ENCODE data around the gene TMCC1.
A peak's percentile ranks its signal among the peaks of the same experiment; 100 is the strongest.

The TMCC1 gene

DNA sequence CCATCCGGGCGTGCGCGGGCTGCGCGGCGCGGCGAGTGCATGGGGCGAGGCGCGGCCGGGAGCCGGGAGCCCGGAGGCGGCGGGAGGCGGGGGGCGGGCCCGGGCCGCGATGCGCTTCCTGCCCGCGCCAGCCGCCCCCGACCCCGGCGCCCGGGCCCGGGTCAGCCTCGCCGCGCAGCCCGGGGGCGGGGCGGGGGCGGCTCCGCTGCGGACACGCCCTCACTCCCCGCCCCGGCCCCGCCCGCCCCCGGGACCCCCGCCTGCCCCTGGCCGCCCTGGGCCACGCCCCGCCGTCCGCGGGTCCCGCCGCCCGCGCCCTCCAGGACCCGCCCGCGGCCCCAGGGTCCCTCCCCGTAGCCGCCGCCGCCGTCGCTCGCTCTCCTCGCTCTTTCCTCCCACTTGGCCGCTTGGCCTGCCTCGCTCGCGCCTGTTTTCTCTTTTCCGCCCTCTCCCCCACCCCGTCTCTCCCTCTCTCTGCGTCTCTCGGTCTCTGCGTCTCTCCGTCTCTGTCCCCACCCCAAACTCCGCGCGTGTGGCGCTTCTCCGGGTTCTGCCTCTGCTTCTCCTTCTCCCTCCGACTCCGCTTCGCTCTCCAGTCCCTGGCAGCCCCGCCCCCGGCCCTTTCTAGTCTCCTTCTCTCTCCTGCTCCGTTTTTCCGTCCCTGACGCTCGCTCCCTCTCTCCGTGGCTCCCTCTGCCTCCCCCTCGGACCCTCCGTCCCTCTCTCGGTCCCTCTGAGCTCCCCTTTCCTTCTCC, 286.7 kb downstream of the TMCC1 start, which contains the start of gene PLXND1 (continued):
- TF ChIP-seq, protein P1, sequence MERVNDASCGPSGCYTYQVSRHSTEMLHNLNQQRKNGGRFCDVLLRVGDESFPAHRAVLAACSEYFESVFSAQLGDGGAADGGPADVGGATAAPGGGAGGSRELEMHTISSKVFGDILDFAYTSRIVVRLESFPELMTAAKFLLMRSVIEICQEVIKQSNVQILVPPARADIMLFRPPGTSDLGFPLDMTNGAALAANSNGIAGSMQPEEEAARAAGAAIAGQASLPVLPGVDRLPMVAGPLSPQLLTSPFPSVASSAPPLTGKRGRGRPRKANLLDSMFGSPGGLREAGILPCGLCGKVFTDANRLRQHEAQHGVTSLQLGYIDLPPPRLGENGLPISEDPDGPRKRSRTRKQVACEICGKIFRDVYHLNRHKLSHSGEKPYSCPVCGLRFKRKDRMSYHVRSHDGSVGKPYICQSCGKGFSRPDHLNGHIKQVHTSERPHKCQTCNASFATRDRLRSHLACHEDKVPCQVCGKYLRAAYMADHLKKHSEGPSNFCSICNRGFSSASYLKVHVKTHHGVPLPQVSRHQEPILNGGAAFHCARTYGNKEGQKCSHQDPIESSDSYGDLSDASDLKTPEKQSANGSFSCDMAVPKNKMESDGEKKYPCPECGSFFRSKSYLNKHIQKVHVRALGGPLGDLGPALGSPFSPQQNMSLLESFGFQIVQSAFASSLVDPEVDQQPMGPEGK (CRISPR knock-in tag; IDR thresholded peaks at IDR 0.05; ENCODE audit: borderline replicate concordance): no peak
- TF ChIP-seq ISL1 (CRISPR knock-in tag; IDR thresholded peaks at IDR 0.05) (no peak), PPARA (CRISPR knock-in tag; IDR thresholded peaks at IDR 0.05; ENCODE audit: borderline replicate concordance) (no peak), ZFP30 (CRISPR knock-in tag; IDR thresholded peaks at IDR 0.05) (no peak)

DNA sequence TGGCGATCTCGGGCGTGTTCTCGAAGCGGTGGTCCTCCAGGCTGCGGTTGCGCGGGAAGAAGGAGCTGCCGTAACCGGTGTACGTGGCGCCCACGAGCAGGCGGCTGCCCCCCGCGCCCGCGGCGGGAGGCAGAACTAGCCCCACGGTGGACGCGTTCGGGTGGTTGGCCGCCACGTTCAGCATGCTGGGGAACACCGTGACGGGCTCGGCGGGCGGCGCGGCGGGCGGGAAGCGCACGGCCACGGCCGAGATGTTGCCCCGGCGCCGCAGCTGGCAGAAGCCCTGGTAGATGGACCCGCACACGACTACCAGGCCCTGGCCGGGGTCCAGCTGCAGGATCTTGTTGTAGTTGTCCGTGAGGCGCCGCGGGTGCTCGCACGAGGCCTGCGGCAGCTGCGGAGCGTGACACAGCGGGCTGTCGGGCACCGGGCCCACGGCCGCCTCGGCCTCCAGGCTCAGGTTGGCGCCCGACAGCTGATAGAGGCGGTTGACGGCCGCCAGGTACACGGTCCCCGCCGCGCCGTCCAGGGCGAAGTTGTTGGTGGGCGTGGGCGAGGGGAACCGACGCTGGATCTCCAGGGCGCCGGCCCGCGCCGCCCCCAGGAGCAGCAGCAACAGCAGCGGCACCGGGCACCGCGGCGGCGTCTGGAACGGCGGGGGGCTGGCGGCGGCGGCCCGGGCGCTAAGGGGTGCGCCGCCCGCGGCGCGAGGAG, 287.4 kb downstream of the TMCC1 start:
- no peak for TF ChIP-seq SNAI2 (CRISPR knock-in tag; IDR thresholded peaks at IDR 0.05)
- TF ChIP-seq ZFP3 (CRISPR knock-in tag; IDR thresholded peaks at IDR 0.05): no peak
- TF ChIP-seq OSR1 (CRISPR knock-in tag; IDR thresholded peaks at IDR 0.05): no peak
- TF ChIP-seq BACH2 (CRISPR knock-in tag; IDR thresholded peaks at IDR 0.05; ENCODE audit: borderline replicate concordance): no peak

DNA sequence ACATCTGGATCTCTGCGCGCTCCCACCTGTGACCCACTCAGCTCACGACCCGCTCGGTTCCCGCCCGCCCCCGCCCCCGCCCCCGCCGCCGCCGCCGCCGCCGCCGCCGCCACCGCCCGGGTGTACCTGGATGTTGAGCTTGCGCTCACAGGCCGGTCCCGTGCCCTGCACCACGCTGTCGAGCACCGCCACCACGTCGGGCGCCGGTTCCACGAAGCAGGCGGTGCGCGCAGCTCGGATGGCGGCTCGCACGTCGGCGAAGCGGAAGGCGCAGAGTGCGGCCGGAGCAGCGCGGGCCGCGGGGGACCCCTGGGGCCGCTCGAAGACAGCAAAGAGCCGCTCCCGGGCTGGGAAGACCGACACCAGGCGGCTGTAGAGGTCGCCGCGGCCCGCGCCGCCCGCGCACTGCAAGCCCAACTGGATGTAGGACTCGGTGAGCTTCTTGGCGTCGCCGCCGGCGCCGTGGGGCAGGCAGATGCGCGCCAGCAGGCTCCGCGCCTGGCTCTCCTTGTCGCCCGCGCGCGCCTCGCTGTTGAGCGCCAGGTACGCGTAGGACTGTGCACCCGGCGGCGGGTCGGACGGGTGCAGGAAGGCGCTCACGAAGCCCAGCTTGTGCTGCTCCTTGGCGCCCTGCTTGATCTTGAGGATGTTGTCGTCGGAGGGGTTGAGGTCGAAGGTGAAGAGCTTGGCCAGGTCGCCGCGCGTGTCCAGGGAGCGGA, 288.1 kb downstream of the TMCC1 start:
- ATAC-seq: peak; percentile 27
- TF ChIP-seq ESRRG (CRISPR knock-in tag; IDR thresholded peaks at IDR 0.05): no peak
- TF ChIP-seq CSDC2 (CRISPR knock-in tag; IDR thresholded peaks at IDR 0.05): no peak
- TF ChIP-seq ARNTL (CRISPR knock-in tag; IDR thresholded peaks at IDR 0.05; ENCODE audit: borderline replicate concordance, low read depth): no peak
- TF ChIP-seq TOX (CRISPR knock-in tag; IDR thresholded peaks at IDR 0.05; ENCODE audit: borderline replicate concordance): no peak
- TF ChIP-seq GLIS3 (CRISPR knock-in tag; IDR thresholded peaks at IDR 0.05): no peak
- TF ChIP-seq, protein P2, sequence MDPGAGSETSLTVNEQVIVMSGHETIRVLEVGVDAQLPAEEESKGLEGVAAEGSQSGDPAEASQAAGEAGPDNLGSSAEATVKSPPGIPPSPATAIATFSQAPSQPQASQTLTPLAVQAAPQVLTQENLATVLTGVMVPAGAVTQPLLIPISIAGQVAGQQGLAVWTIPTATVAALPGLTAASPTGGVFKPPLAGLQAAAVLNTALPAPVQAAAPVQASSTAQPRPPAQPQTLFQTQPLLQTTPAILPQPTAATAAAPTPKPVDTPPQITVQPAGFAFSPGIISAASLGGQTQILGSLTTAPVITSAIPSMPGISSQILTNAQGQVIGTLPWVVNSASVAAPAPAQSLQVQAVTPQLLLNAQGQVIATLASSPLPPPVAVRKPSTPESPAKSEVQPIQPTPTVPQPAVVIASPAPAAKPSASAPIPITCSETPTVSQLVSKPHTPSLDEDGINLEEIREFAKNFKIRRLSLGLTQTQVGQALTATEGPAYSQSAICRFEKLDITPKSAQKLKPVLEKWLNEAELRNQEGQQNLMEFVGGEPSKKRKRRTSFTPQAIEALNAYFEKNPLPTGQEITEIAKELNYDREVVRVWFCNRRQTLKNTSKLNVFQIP (CRISPR knock-in tag; IDR thresholded peaks at IDR 0.05; ENCODE audit: borderline replicate concordance, low read depth): no peak
- TF ChIP-seq RARB (CRISPR knock-in tag; IDR thresholded peaks at IDR 0.05): no peak
- TF ChIP-seq ZC3H10 (CRISPR knock-in tag; IDR thresholded peaks at IDR 0.05): no peak
- no peak for TF ChIP-seq SNAI2 (CRISPR knock-in tag; IDR thresholded peaks at IDR 0.05)
- TF ChIP-seq, protein P3, sequence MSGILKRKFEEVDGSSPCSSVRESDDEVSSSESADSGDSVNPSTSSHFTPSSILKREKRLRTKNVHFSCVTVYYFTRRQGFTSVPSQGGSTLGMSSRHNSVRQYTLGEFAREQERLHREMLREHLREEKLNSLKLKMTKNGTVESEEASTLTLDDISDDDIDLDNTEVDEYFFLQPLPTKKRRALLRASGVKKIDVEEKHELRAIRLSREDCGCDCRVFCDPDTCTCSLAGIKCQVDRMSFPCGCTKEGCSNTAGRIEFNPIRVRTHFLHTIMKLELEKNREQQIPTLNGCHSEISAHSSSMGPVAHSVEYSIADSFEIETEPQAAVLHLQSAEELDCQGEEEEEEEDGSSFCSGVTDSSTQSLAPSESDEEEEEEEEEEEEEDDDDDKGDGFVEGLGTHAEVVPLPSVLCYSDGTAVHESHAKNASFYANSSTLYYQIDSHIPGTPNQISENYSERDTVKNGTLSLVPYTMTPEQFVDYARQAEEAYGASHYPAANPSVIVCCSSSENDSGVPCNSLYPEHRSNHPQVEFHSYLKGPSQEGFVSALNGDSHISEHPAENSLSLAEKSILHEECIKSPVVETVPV (CRISPR knock-in tag; IDR thresholded peaks at IDR 0.05): no peak
- TF ChIP-seq ZFP30 (CRISPR knock-in tag; IDR thresholded peaks at IDR 0.05): no peak
- TF ChIP-seq ZFP3 (CRISPR knock-in tag; IDR thresholded peaks at IDR 0.05): no peak
- no peak for TF ChIP-seq PPARA (CRISPR knock-in tag; IDR thresholded peaks at IDR 0.05; ENCODE audit: borderline replicate concordance)
- no peak for TF ChIP-seq TCF4 (CRISPR knock-in tag; IDR thresholded peaks at IDR 0.05; ENCODE audit: borderline replicate concordance)
- TF ChIP-seq OSR1 (CRISPR knock-in tag; IDR thresholded peaks at IDR 0.05): no peak

More for the DNA sequence above, 287.4 kb downstream of the TMCC1 start:
- ATAC-seq: peak; percentile 1

DNA sequence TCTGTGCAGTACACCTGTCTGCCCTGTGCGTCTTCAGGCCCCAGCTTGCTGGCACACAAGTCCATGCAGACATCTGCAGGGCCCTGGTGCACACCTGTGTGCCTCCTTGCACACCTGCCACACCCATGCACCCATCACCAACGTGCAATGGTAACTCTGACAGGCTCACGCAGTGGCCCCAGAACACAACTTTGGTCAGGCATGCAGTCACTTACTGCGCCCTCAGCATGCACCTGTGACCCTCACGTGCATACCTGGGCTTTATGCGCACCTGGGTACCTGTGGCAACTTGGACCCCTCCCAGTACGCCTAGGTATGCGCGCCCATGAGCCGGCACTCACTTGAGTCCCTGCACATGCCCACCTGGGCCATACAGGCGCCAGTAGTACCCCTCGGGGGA, 288.7 kb downstream of the TMCC1 start:
- TF ChIP-seq TOX (CRISPR knock-in tag; IDR thresholded peaks at IDR 0.05; ENCODE audit: borderline replicate concordance): no peak
- TF ChIP-seq ZFP30 (CRISPR knock-in tag; IDR thresholded peaks at IDR 0.05): no peak
- no peak for TF ChIP-seq ZNF565 (CRISPR knock-in tag; conservative IDR thresholded peaks at IDR 0.05; ENCODE audit: low read depth)
- ATAC-seq: no peak
